ENCODE measurements around the gene KRTAP12-4.
"Not testable (repeated sequence)": the region's sequence is repeated elsewhere in the genome, so short reads cannot be mapped to it uniquely, and the experiment has no call there.

Gene KRTAP12-4, protein sequence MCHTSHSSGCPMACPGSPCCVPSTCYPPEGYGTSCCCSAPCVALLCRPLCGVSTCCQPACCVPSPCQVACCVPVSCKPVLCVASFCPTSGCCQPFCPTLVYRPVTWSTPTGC

DNA sequence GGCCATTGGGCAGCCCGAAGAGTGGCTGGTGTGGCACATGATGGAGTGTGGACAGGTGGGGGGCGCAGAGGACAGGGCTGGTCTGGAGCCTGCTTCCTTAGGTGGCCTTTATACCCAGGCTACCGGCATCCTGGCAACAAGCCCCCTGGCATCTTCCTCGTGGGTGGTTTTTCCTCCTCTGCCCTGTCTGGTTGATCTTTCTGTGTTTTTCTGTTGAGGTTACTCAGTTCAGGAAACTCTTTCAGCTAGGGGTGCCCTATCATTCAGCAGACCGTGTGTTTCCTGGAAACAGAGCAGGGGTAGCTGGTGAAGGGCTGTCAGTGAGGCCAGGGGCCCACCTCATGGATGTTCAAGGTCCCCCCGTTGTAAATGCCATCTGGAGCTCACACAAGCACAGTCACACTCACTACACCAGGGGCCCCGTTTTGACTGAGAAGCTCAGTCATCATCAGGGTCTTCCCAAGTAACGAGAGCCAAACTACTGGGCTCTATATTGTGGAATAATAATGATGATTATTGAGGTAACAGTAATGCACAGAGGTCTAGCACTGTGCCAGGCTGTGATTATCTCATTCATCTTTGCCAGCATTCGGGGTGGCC, at the start of gene KRTAP12-4:
Gene KRTAP12-4 (minus strand): TSS at position 84 of the 600 bp plus-strand sequence. CDS start 45 bp downstream, at position 39.
- in situ Hi-C loops (cut with HindIII; ENCODE audit: low sequenced_read_pairs) = loop anchor here (5.0 kb wide), 1 partner anchor 38 kb away; no protein-coding TSS in a partner anchor

DNA sequence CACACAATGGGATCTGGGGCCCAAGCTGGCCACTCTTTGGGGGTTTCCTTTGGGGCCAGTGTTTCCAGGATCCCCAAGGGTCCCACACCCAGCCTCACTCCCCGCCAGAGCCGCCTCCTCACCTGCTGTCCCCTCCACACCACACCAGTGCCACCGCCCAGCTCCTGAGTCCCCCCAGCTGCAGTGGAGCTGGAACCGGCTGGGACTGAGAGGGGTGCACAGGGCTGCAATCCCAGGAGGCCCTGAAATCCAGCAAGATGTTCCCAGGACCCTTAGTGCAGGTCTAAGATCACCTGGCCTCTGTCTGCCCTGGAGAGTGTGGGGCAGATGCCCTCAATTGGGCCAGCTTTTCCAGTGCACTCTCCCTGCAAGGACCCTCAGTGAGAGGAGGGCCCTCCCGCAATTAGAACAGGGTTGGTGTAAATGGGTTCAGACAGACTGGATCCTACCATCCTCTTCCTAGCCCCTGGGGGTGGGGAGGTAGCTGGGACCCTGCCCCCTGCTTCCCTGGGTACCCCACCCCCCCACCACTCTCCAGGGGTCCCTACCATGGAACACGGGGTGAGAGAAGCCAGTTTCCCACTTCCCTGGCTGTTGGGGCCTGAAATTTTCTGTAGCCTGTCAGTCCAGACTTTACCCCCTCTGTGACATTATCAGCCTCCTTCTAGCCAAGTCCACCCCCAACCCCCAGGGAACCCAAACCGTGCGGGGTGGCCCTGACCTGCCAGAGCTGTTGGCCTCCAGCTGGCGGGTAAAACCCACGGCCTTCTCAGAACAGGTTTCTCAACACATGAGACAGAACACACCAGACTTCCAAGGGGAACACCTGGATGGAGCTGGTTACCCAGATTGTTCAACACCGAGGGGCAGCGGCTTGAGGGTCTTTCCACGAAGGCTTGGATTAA, 49.5 kb upstream of the KRTAP12-4 start:
- in situ Hi-C loops (cut with HindIII; ENCODE audit: low sequenced_read_pairs) = no loop called here

DNA sequence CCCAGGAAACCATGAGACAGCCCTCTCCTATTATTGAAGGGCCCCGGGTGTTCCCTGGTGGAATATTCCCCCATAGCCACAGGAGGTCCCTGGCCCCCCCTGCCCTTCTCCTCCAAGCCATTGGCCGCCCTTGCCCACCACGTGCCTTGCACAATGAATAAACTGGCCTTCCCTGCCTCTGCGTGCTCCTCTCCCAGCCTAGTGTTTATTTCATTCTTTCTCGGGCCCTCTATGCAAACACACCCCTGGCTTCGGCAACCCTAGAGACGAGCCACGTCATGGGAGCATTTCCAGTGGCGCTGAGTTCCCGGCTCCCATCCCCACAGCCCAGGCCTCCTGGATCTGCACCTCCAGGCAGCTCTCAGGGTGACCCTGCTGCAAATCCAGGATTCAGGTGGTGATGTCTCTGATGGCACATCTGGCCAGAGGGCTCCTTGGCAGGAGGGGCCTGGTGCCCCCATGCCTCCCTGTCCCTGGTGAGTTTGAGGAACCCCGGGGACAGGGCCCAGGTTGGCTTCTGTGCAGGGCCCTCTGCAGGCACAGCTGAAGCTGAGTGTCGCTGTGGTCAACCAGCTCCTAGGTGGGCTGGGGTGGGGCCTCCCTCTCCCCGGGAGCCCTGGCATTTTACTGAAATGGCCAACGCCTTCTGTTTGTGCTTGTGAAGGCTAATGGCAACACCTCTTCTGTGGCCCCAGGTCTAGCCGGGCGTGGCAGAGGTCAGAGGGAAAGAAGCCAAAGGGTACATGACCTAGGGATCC, 48.7 kb upstream of the KRTAP12-4 start:
- in situ Hi-C loops (cut with HindIII; ENCODE audit: low sequenced_read_pairs) = no loop called here

DNA sequence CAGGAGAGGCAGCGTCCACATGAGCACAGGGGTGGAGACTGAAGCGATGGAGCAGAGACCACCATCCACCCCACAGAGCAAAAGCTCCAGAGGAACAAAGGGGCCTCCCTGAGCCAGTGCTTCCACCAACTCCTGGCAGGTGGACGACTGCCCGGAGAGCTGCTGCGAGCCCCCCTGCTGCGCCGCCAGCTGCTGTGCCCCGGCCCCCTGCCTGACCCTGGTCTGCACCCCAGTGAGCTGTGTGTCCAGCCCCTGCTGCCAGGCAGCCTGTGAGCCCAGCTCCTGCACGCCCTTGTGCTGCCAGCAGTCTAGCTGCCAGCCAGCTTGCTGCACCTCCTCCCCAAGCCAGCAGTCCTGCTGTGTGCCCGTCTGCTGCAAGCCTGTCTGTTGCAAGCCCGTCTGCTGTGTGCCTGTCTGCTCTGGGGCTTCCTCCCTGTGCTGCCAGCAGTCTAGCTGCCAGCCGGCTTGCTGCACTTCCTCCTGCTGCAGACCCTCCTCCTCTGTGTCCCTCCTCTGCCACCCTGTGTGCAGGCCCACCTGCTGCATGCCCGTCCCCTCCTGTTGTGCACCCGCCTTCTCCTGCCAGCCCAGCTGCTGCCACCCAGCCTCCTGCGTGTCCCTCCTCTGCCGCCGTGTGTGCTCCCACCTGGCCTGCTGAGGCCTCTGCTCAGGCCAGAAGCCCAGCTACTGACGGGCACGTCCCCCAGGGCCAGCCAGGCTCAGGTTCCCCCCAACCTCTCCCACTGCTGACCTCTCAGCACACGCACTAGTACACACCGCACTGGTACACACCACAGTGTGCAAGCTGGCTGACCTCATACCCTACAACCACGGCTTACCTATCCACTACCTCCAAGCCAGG, 47.9 kb upstream of the KRTAP12-4 start:
- in situ Hi-C loops (cut with HindIII; ENCODE audit: low sequenced_read_pairs) = no loop called here

DNA sequence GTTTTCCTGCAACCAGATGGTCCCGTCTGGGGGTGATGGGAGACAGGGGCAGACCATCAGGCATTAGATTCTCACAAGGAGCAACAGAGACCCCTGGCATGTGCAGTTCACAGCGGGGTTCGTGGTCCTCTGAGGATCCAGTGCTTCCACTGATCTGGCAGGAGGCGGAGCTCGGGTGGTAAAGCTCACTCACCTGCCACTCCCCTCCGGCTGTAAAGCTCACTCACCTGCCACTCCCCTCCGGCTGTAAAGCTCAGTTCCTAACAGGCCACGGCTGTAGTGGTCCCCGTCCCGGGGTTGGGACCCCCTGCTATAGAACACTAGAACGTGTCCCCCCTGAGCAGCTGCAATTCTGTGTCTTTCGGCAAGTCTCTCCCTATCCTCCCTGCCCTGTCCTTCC, 47.1 kb upstream of the KRTAP12-4 start:
- in situ Hi-C loops (cut with HindIII; ENCODE audit: low sequenced_read_pairs) = no loop called here

DNA sequence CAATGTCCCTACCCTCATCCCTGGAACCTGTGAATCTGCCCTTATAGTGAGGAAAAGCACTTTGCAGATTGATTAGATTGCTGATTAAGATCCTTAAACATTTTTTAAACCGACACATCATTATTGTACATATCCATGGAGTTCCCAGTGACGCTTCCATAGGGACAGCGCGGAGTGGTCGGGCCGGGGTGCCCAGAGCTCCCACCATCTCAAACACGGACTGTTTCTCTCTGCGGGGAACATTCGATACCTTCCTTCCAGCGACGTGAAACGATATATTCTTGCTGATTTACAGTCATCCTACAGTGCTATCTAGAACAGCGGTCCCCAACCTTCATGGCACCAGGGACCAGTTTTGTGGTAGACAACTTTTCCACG, 46.6 kb upstream of the KRTAP12-4 start:
- in situ Hi-C loops (cut with HindIII; ENCODE audit: low sequenced_read_pairs) = no loop called here

DNA sequence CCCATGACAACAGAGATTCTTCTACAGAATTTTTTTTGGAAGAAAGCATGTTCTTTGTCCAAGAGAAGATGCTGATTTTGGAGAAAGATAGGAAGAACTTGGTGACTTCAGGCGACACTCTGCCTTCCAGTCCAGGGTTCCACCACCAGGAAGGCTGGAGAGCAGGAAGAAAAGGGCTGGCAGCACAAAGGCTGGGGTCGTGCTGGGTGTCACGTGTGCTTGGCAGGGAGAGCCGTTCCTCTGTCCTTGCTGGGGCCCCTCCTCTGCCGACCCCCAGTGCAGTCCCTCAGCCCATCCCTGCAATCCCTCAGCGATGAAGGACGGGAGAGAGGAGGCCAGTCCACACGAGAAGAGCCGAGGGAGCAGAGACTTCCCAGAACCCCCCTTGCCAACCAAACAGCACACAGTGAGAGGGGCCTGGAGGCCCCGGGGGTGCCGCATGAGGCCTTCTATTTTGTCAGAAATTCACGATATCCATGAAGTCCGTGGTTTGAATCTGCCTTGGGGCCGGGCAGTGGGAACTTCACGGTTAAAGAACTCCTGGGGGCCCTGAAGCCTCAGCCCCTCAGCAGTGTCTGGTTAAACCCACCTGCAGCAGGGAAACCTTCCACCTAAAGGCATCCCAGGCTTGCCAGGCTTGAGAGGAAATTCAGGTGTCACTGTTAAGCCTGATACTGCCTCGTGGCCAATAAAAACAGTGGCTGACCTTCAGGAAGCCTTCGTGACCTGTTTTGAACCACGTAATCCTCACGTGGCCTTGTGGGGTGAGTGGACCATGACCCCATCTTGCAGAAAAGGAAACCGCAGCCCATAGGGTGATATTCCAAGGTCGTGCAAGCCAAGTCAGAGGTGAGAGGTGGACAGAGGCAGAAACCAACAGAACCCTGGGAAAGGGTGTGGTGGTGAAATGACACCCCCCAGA, 45.9 kb upstream of the KRTAP12-4 start:
- in situ Hi-C loops (cut with HindIII; ENCODE audit: low sequenced_read_pairs) = no loop called here

DNA sequence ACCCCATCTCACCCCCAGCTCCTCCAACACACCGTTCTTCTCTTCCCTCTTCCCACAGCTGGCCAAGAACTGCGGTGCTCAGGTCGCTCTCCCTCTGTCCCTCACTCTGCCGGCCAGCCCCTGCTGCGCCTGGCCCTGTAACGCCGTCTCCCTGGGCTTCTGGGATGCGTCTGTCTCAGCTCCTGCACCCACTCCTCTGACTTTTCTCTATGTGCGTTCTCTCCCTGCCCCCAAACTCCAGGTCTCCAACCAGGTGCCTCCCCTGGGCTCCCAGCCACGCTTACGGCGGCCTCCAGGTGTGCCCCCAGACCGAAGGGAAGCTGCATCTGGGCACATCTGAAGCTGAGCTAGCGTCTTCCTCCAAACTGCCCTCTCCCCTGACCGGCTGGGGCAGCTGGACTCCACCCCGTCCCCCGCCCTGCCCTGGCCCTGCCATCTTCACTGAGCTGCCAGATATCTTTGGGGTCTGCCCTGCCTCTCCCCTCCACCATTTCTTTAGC, 45.1 kb upstream of the KRTAP12-4 start:
- in situ Hi-C loops (cut with HindIII; ENCODE audit: low sequenced_read_pairs) = no loop called here

DNA sequence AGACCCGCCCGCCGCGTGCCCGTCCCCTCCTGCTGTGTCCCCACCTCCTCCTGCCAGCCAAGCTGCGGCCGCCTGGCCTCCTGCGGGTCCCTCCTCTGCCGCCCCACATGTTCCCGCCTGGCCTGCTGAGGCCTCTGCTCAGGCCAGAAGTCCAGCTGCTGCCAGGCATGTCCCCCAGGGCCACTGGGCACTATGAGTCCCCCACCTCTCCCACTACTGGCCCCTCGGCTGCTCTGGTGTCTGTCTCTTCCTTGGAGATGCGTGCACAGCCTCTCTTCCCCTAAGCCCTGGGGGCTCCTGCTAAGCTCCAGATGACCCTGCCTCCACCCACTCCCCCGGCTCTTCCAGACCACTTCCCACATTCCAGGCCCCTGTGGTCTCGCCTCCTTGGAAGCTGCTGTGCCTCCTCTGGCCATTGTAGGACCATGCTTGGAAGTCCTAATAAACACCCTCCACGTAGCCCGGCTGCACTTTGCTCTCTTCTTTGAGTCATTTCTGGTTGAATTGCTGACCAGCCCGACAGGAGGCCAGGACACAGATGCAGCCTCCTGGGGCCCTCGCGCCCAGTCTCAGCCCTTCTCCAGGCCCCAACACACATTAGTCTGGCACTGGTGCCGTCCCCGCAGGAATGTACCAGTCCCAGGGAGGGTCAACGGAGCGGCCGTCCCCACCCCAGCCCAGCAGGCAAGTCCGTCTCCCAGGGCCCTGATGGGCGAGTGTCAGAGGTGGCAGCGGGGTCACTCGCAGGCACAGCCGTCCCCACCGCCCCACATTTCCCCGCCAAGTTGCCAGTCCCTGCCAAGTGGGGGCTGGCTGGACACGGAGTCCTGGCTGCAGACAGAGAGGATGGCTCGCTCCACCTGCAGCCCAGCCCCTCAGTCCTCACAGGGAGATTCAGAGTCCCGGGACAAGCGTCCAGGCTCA, 43.6 kb upstream of the KRTAP12-4 start:
- in situ Hi-C loops (cut with HindIII; ENCODE audit: low sequenced_read_pairs) = no loop called here

DNA sequence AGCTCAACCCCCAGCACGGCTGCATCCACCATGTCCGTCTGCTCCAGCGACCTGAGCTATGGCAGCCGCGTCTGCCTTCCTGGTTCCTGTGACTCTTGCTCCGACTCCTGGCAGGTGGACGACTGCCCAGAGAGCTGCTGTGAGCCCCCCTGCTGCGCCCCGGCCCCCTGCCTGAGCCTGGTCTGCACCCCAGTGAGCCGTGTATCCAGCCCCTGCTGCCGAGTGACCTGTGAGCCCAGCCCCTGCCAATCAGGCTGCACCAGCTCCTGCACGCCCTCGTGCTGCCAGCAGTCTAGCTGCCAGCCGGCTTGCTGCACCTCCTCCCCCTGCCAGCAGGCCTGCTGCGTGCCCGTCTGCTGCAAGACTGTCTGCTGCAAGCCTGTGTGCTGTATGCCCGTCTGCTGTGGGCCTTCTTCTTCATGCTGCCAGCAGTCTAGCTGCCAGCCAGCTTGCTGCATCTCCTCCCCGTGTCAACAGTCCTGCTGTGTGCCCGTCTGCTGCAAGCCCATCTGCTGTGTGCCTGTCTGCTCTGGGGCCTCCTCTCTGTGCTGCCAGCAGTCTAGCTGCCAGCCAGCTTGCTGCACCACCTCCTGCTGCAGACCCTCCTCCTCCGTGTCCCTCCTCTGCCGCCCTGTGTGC, 42.8 kb upstream of the KRTAP12-4 start, which contains the start of gene KRTAP10-12:
Gene KRTAP10-12 (plus strand): TSS at position 1 of the 639 bp plus-strand sequence. CDS start 30 bp downstream, at position 31.
- in situ Hi-C loops (cut with HindIII; ENCODE audit: low sequenced_read_pairs) = not testable (repeated sequence)

DNA sequence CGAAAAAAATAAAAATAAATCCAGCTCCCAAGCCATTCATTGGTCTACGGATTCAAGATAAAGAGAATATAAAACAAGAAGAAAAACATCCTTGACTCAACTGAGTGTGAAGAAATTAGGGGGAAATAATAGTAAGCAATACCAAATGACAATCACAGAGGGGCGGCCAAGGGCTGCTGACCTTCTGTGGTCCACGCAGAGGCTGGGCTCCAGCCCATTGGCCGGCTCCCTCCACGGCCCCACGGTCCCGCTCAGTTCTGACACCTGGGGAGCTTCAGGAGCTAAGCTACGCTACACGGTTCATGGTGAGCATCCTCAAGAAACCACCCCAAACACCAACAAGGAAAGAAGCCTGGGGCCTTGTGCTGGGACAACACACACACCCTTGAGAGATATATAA, 42.1 kb upstream of the KRTAP12-4 start:
- in situ Hi-C loops (cut with HindIII; ENCODE audit: low sequenced_read_pairs) = no loop called here

DNA sequence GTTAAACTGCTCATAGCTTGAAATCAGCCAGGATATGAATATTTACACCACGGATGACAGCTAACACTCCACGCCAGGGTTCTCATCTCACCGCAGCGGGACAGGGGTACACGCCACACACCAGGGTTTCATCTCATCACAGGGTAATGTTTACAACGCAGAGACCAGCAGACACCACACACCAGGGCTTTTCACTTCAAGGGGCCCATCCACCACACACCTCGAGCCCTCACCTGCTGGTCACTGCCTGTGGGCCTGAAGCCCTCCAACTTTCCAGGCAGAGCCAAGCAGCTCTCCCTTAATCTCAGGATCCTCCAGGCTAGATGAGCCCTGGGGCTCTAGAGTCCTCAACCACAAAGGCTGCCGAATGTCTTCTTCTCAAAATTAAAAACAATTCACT, 41.2 kb upstream of the KRTAP12-4 start:
- in situ Hi-C loops (cut with HindIII; ENCODE audit: low sequenced_read_pairs) = no loop called here

DNA sequence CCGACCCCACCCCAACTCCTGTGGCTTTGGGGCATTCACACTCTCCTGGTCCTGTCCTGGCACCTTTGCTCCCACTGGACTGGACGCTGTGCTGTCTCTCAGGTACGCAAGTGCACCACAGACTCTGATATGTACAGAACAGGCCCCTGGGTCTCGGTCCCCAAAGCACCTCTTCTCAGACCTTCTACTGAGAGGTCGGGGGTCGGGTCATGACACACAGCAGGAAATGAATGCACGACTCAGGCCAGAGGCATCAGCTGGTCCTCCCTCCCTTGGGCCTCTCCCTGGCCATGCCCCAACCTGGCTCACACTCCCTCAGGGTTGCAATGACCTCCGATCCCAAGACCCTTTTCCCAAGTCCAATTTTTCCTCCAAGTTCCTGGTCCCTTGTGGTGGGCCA, 40.7 kb upstream of the KRTAP12-4 start:
- in situ Hi-C loops (cut with HindIII; ENCODE audit: low sequenced_read_pairs) = no loop called here

DNA sequence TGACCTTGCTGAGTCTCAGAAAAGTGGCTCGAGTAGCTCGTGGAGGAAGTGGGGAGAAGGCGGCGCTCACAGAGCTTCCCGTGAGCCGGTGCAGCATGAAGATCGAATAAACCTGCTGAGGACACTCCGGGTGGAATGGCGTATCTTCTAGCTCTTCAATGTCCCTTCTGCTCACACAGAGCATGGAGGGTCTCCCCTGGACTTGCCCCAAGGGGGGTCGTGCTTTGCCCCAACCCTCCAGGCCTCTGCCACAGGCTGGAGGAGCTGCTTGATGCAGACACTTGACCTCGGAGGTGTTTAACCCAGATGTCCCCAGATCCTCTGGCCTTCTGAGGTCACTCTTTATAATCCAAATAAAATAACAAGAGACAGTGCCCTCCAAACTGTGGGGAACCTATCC, 40.3 kb upstream of the KRTAP12-4 start:
- in situ Hi-C loops (cut with HindIII; ENCODE audit: low sequenced_read_pairs) = loop anchor here (5.0 kb wide), 1 partner anchor 42 kb away; the partner anchor contains the start of gene KRTAP12-4

DNA sequence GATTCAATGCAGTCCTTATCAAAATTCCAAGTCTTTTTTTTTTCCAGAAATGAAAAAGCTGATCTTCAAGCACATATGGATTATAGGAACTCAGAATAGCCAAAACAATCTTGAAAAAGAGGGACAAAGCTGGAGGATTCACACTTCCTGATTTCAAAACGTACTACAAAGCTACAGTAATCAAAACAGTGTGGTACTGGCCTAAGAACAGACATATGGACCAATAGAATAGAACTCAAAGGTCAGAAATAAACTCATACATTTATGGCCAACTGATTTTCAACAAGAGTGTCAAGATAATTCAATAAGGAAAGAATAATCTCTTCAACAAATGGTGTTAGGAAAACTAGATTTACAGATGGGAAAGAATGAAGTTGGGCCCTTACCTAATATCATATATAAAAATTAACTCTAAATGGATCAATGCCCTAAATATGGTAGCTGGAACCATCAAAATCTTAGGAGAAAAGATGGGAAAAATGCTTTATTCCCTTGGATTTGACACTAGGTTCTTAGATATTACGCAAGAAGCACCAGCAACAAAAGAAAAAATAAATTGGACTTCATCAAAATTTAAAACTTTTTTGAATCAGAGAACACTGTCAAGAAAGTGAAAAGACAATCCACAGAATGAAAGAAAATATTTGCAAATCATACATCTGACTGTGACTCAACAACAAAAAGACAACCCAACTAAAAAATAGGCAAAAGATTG, 38.5 kb upstream of the KRTAP12-4 start:
- in situ Hi-C loops (cut with HindIII; ENCODE audit: low sequenced_read_pairs) = loop anchor here (5.0 kb wide), 1 partner anchor 41 kb away; the partner anchor contains the start of gene KRTAP12-4

DNA sequence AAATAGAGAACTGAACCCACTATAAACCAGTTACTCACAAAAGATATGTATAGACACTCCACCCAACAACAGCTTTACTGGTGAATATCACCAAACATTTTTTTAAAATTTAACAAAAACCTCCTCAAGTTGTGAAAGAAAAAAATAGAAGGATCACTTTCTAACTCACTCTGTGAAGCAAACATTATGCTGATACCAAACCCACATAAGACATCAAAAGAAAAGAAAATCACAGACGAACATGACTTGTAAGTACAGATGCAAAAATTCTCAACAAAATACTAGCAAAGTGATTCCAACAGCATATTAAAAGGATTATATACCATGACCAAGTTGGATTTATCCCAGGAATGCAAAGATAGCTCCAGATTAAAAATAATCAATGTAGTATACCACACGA, 37.2 kb upstream of the KRTAP12-4 start:
- in situ Hi-C loops (cut with HindIII; ENCODE audit: low sequenced_read_pairs) = loop anchor here (5.0 kb wide), 1 partner anchor 39 kb away; the partner anchor contains the start of gene KRTAP12-4

All from endothelial cell of hepatic sinusoid (primary cell).